Mucosa of rectum (tissue), 2 donors: ENCODE data around the gene NECAB2.

Experiments
- H3K27ac ChIP-seq, 2 donors: one replicate each; pipeline ENCODE4 v1.7.0; 2013; ENCODE audit warnings: inconsistent platforms in 2 of 2, low read depth in 2 of 2, low read length in 2 of 2
- H3K27me3 ChIP-seq, 2 donors: one replicate each; pipeline ENCODE4 v1.7.0; 2013; ENCODE audit warnings: low read length in 2 of 2; ENCODE audit not compliant: control insufficient read depth in 2 of 2, insufficient read depth in 2 of 2
- H3K36me3 ChIP-seq, 2 donors: one replicate each; pipeline ENCODE4 v1.7.0; 2013; ENCODE audit warnings: low read length in 2 of 2; ENCODE audit not compliant: control insufficient read depth in 2 of 2, insufficient read depth in 2 of 2
- H3K4me1 ChIP-seq, 2 donors: one replicate each; pipeline ENCODE4 v1.7.0; 2013; ENCODE audit warnings: low read length in 2 of 2, mild to moderate bottlenecking in 1 of 2; ENCODE audit not compliant: control insufficient read depth in 2 of 2, insufficient read depth in 2 of 2
- H3K4me3 ChIP-seq, 2 donors: one replicate each; pipeline ENCODE4 v1.7.0; 2013; ENCODE audit warnings: low read length in 2 of 2
- H3K9ac ChIP-seq, 2 donors: one replicate each; pipeline ENCODE4 v1.7.0; 2013; ENCODE audit warnings: low read length in 2 of 2, low read depth in 1 of 2, mild to moderate bottlenecking in 1 of 2
- H3K9me3 ChIP-seq, 2 donors: one replicate each; pipeline ENCODE4 v1.7.0; 2013; ENCODE audit warnings: low read length in 2 of 2; ENCODE audit not compliant: control insufficient read depth in 2 of 2
- donor health status: healthy.
- donor health status: Normal muscosa, but diverticular disease.

The NECAB2 gene

DNA sequence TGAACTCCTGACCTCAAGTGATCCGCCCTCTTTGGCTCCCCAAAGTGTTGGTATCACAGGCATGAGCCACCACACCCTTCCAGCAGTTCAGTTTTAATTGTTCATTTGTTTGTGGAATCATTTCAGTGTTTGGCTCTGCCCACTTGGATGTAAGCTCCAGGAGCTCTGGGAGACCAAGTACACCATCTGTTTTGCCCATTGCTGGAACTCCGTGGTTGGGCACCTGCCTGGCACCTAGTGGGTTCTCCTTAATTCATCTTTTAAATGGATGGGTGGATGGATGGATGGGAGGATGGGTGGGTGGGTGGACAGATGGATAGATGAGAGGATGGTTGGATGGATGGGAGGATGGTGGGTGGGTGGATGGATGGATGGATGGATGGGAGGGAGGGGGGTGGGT, 953 bp upstream of the NECAB2 start:
- H3K4me1 ChIP-seq: no peaks in the 10 kb centered on the region
- no peaks in the 10 kb centered on the region for H3K27me3 ChIP-seq
- peaks cover 3% of the 10 kb centered on the region in 2 donors for H3K36me3 ChIP-seq
- H3K4me3 ChIP-seq: no peak overlapping the region
- H3K9ac ChIP-seq: no peak overlapping the region
- no peak overlapping the region for H3K27ac ChIP-seq
- no peaks in the 10 kb centered on the region for H3K9me3 ChIP-seq

- Histone ChIP-seq H3K9ac (no peak overlapping the region), H3K36me3 (peaks cover 0 to 3% of the 10 kb centered on the region in 2 donors), H3K4me3 (no peak overlapping the region), H3K27me3 (no peaks in the 10 kb centered on the region), H3K27ac (no peak overlapping the region), H3K4me1 (no peaks in the 10 kb centered on the region), H3K9me3 (no peaks in the 10 kb centered on the region)
Measured at GRCh38 chr16:83968306-83968851, 335 bp downstream of the NECAB2 start.

- no peak overlapping the region for H3K4me3 ChIP-seq
Measured at GRCh38 chr16:83968891-83969649, 1.0 kb downstream of the NECAB2 start.

DNA sequence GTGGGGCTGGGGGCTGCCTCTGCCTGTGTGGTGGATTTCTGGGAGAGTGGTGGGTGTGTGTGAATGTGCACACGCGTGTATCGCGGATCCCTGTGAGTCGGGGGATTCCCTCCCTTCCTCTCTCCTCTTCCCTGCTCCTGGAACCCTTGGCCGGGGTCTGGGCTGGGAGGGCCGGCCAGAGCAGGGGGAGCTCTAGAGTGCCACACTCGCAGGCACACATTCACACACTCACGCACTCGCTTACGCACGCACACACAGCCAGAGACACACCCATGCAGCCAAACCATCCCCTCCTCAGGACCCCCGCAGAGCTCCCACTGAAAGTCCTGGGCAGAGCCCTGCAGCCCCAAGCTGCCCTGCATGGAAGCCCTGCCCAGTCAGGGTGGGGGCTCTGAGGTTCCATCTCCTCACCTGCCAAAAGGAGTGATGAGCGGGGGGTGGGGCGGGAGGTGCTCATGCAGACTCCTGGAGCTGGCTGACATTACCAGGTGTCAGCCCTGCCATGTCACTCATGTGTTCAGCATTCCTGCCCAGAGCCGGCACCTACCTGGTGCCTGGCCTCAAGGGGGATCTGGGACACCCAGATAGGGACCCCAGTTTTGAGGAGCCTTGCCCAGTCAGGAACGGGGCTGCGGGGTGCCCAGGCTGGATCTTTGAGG, 1.9 kb downstream of the NECAB2 start:
- H3K27me3 ChIP-seq: no peaks in the 10 kb centered on the region
- H3K4me3 ChIP-seq: no peak overlapping the region
- H3K9ac ChIP-seq: no peak overlapping the region
- H3K36me3 ChIP-seq: peaks cover 0 to 3% of the 10 kb centered on the region in 2 donors
- H3K27ac ChIP-seq: no peak overlapping the region
- H3K4me1 ChIP-seq: no peaks in the 10 kb centered on the region
- H3K9me3 ChIP-seq: no peaks in the 10 kb centered on the region

More at GRCh38 chr16:83968891-83969649, 1.0 kb downstream of the NECAB2 start:
- H3K9me3 ChIP-seq: no peaks in the 10 kb centered on the region
- H3K27ac ChIP-seq: no peak overlapping the region
- peaks cover 0 to 3% of the 10 kb centered on the region in 2 donors for H3K36me3 ChIP-seq
- H3K4me1 ChIP-seq: no peaks in the 10 kb centered on the region
- H3K27me3 ChIP-seq: no peaks in the 10 kb centered on the region
- no peak overlapping the region for H3K9ac ChIP-seq

- Histone ChIP-seq H3K4me1 (no peaks in the 10 kb centered on the region), H3K9ac (no peak overlapping the region), H3K36me3 (peaks cover 0 to 2% of the 10 kb centered on the region in 2 donors), H3K9me3 (no peaks in the 10 kb centered on the region), H3K4me3 (no peak overlapping the region), H3K27ac (no peak overlapping the region), H3K27me3 (no peaks in the 10 kb centered on the region)
Measured at GRCh38 chr16:83970430-83970815, 2.4 kb downstream of the NECAB2 start.

DNA sequence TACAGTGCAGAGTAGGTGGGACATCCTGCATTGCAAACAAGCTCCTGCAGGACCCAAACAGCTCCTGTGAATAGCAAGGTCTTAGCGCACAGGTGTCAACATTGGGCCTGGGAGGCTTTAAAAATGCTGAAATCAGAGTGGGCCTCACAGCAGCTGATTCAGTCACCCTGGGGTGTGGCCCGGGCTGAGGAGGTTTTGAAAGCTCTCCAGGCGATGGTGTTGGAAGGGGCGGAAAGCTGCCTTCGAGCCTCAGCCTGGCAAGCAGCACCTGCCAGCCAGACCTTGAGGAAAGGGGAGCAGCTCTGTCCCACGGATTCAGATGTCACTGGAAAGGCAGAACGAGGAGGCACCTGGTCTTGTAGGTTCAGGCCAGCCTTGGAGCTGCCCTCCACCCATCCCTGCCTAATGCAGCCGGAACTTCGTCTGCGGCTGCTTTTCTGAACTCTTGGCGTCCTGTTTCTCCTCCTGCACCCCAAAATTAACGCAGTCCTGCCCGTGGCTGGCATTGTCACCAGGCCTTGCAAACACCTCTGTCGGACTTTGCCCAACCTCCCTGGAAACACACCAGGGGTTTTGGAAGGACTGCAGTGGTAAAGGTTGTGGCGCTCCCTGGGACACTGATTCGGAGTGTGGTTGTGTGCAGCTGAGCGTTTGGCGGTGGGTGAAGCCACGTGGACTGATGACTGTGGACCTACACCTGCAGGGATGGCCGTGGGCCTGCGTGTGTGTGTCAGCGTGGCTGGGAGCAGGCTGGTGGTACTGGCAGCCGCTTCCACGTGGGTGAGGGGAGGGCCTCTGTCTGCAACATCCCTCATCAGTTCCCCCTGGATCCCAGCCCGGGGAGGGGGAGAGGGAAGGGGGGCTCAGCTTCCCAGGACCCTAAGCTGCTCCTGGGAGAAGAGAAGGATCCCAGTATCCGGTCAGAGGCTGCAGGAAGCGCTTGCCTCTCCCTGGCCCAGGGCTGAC, 3.4 kb downstream of the NECAB2 start:
- Histone ChIP-seq H3K27ac (no peak overlapping the region), H3K27me3 (peaks cover 0 to 3% of the 10 kb centered on the region in 2 donors), H3K9ac (no peak overlapping the region), H3K4me3 (no peak overlapping the region), H3K4me1 (no peaks in the 10 kb centered on the region), H3K9me3 (no peaks in the 10 kb centered on the region), H3K36me3 (no peaks in the 10 kb centered on the region)

- Histone ChIP-seq H3K9me3 (no peaks in the 10 kb centered on the region), H3K4me1 (no peaks in the 10 kb centered on the region), H3K27me3 (peaks cover 0 to 3% of the 10 kb centered on the region in 2 donors), H3K4me3 (no peak overlapping the region), H3K9ac (no peak overlapping the region), H3K27ac (no peak overlapping the region), H3K36me3 (no peaks in the 10 kb centered on the region)
Measured at GRCh38 chr16:83972256-83973008, 4.4 kb downstream of the NECAB2 start.

GRCh38 chr16:83973077-83973476, 5.0 kb downstream of the NECAB2 start:
- H3K9ac ChIP-seq: no peak overlapping the region
- H3K9me3 ChIP-seq: no peaks in the 10 kb centered on the region
- no peak overlapping the region for H3K4me3 ChIP-seq
- H3K4me1 ChIP-seq: no peaks in the 10 kb centered on the region
- H3K27ac ChIP-seq: no peak overlapping the region
- no peaks in the 10 kb centered on the region for H3K36me3 ChIP-seq
- peaks cover 0 to 3% of the 10 kb centered on the region in 2 donors for H3K27me3 ChIP-seq

- Histone ChIP-seq H3K9me3 (peaks cover 0 to 1% of the 10 kb centered on the region in 2 donors), H3K9ac (no peak overlapping the region), H3K4me1 (no peaks in the 10 kb centered on the region), H3K4me3 (no peak overlapping the region), H3K27ac (no peak overlapping the region), H3K27me3 (peaks cover 0 to 3% of the 10 kb centered on the region in 2 donors), H3K36me3 (no peaks in the 10 kb centered on the region)
Measured at GRCh38 chr16:83973581-83974385, 5.7 kb downstream of the NECAB2 start.
